PC-3 (cell line): Measurements from ENCODE around the gene HES3. TPM values are rescaled to one million over a fixed set of nuclear protein-coding genes. Genes with fewer than 3 reads are reported as not detected.

ENCODE experiments used
- ATAC-seq: fragments of 200-7000 bp; cut with Tn5 transposase; 2 replicates; pipeline ENCODE4 v1.9.1; 2020; ENCODE audit warnings: mild to moderate bottlenecking, moderate library complexity
- BruUV-seq: library from RNA; stranded (reverse); fragments of 400-500 nt; replicated peaks from 2 replicates; lab custom pipeline; 2021; lab: Mats Ljungman, UMichigan
- CTCF ChIA-PET: fragments of 300-600 bp; sonication (Branson Sonifier 250); formaldehyde crosslinking; loops from one replicate; lab custom pipeline; 2022; ENCODE audit warnings: antibody characterized with exemption; lab: Charles Lee
- POLR2A ChIA-PET: fragments of 300-600 bp; sonication (Branson Sonifier 250); formaldehyde crosslinking; loops from one replicate; lab custom pipeline; 2022; ENCODE audit warnings: antibody characterized with exemption; ENCODE audit not compliant: unreplicated experiment; lab: Charles Lee
- DNase-seq: peaks from one replicate; pipeline ENCODE4 v3.0.0-alpha.2; 2015
- H2AFZ ChIP-seq: fragments of 300-600 bp; sonication (generic); 2 replicates; pipeline ENCODE4 v1.6.0; 2016; ENCODE audit warnings: antibody characterized with exemption, low read length
- H3F3A ChIP-seq: fragments of 300-600 bp; sonication (generic); one replicate; pipeline ENCODE4 v1.6.0; 2017; ENCODE audit warnings: antibody characterized with exemption, low read length, control low read depth, mild to moderate bottlenecking; ENCODE audit not compliant: unreplicated experiment
- H3K27ac ChIP-seq: fragments of 300-600 bp; sonication (generic); 2 replicates; pipeline ENCODE4 v1.5.1; 2016; ENCODE audit warnings: mild to moderate bottlenecking, low read length
- H3K27me3 ChIP-seq: fragments of 300-600 bp; sonication (generic); 2 replicates; pipeline ENCODE4 v1.6.1; 2016; ENCODE audit warnings: low read length, mixed read lengths
- H3K36me3 ChIP-seq: fragments of 300-600 bp; sonication (generic); 2 replicates; pipeline ENCODE4 v1.6.1; 2016; ENCODE audit warnings: low read depth, mixed run types, low read length, mixed read lengths
- H3K4me1 ChIP-seq: fragments of 300-600 bp; sonication (generic); 2 replicates; pipeline ENCODE4 v1.5.1; 2016; ENCODE audit warnings: low read length; ENCODE audit not compliant: insufficient read depth
- H3K4me2 ChIP-seq: fragments of 300-600 bp; sonication (generic); 2 replicates; pipeline ENCODE4 v1.6.0; 2016; ENCODE audit warnings: low read length
- H3K4me3 ChIP-seq: fragments of 300-600 bp; sonication (generic); 2 replicates; pipeline ENCODE4 v1.5.1; 2016; ENCODE audit warnings: mild to moderate bottlenecking, low read length, mixed read lengths
- H3K79me2 ChIP-seq: fragments of 300-600 bp; sonication (generic); 2 replicates; pipeline ENCODE4 v1.6.1; 2017; ENCODE audit warnings: low read length, mixed read lengths
- H3K9ac ChIP-seq: fragments of 300-600 bp; sonication (generic); 2 replicates; pipeline ENCODE4 v1.6.0; 2016; ENCODE audit warnings: mild to moderate bottlenecking, low read length
- H3K9me2 ChIP-seq: fragments of 300-600 bp; sonication (generic); replicated peaks from 2 replicates; pipeline ENCODE4 v1.6.1; 2016; ENCODE audit warnings: mixed run types, low read length, mixed read lengths
- H3K9me3 ChIP-seq: fragments of 300-600 bp; sonication (generic); 2 replicates; pipeline ENCODE4 v1.6.1; 2016; ENCODE audit warnings: low read length, mixed read lengths
- H4K20me1 ChIP-seq: fragments of 300-600 bp; sonication (generic); 2 replicates; pipeline ENCODE4 v1.6.1; 2016; ENCODE audit warnings: low read length, mixed read lengths
- EZH2 ChIP-seq: fragments of 300-600 bp; sonication (generic); IDR thresholded peaks from one replicate; pipeline ENCODE4 v1.6.1; 2017; ENCODE audit warnings: antibody characterized with exemption, mild to moderate bottlenecking, low read length; ENCODE audit not compliant: unreplicated experiment
- EZH2phosphoT487 ChIP-seq: fragments of 300-600 bp; sonication (generic); IDR thresholded peaks from 2 replicates; pipeline ENCODE4 v1.6.1; 2018; ENCODE audit warnings: mild to moderate bottlenecking, antibody characterized with exemption, low read length, borderline replicate concordance
- intact Hi-C: fragments of 100-400 bp; cut with micrococcal nuclease; formaldehyde crosslinking; loops from 2 replicates; pipeline ENCODE4 v1.9.0; 2023
- total RNA-seq: library from RNA; depleted of rRNA; stranded (reverse); fragments of >200 nt; gene quantifications from 2 replicates; pipeline ENCODE4 v1.2.3, GENCODE V29; 2014
- TF ChIP-seq, protein P1 (sequence below): fragments of 300-600 bp; sonication (generic); conservative IDR thresholded peaks from 2 replicates; pipeline ENCODE4 v1.5.1; 2017; ENCODE audit warnings: antibody characterized with exemption, low read depth, mild to moderate bottlenecking, low read length

The HES3 gene
- total RNA-seq, 1 experiment from 2014 or later: not detected

DNA sequence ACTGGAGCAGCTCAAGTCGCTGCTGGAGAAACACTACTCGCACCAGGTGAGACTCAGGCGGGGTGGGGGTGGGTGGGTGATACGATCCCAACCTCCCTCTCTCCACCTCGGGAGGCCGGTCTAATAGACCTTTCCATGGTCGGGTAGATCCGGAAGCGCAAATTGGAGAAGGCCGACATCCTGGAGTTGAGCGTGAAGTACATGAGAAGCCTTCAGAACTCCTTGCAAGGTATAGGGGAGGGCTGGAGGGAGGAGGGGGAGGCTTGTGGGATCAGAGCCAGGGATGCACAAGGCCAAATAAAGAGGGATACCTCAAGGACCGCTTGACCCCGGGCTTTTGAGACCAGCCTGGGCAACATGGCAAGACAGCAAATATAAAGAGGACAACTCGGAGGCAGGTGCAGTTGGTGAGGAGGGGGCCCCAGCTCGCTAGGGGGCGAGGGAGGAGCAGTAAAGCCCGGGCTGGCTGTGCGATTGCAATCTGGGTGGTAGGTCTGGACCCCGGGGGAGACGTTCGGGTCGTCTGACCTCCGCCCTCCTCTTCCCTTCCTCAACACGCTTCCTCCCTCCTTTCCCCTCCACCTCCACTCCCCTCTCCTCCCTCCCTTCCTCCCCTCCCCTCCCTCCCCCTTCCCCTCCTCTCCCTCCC, 546 bp downstream of the HES3 start:
- POLR2A ChIA-PET: no interaction called here
- CTCF ChIA-PET: interaction anchor here (0.5 to 3.6 kb wide), 17 partner anchors 9 to 192 kb away, joined by 3 to 42 read pairs (median 5); partner anchors contain the start of genes ACOT7, ICMT and RNF207
- H3K9me3 ChIP-seq: no peaks in the 10 kb centered on the region
- H2AFZ ChIP-seq: no peak overlapping the region
- H3K4me2 ChIP-seq: no peak overlapping the region
- H3K27me3 ChIP-seq: peaks cover 23% of the 10 kb centered on the region
- TF ChIP-seq, protein P1, sequence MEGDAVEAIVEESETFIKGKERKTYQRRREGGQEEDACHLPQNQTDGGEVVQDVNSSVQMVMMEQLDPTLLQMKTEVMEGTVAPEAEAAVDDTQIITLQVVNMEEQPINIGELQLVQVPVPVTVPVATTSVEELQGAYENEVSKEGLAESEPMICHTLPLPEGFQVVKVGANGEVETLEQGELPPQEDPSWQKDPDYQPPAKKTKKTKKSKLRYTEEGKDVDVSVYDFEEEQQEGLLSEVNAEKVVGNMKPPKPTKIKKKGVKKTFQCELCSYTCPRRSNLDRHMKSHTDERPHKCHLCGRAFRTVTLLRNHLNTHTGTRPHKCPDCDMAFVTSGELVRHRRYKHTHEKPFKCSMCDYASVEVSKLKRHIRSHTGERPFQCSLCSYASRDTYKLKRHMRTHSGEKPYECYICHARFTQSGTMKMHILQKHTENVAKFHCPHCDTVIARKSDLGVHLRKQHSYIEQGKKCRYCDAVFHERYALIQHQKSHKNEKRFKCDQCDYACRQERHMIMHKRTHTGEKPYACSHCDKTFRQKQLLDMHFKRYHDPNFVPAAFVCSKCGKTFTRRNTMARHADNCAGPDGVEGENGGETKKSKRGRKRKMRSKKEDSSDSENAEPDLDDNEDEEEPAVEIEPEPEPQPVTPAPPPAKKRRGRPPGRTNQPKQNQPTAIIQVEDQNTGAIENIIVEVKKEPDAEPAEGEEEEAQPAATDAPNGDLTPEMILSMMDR: no peak
- TF ChIP-seq EZH2 (no peak), EZH2phosphoT487 (no peak)
- no peaks in the 10 kb centered on the region for H4K20me1 ChIP-seq
- intact Hi-C loops: loop anchor here (1.0 to 5.0 kb wide), 3 partner anchors 37 to 192 kb away; partner anchors contain the start of gene RNF207
- H3K27ac ChIP-seq: no peak overlapping the region
- H3K4me1 ChIP-seq: peaks cover 21% of the 10 kb centered on the region
- ATAC-seq (no peak), DNase-seq (no peak)
- no peak overlapping the region for H3K9ac ChIP-seq
- H3F3A ChIP-seq: no peaks in the 10 kb centered on the region
- H3K79me2 ChIP-seq: no peaks in the 10 kb centered on the region
- H3K4me3 ChIP-seq: no peak overlapping the region
- no peaks in the 10 kb centered on the region for H3K36me3 ChIP-seq
- no peaks in the 10 kb centered on the region for H3K9me2 ChIP-seq
- BruUV-seq: no TSS peak

DNA sequence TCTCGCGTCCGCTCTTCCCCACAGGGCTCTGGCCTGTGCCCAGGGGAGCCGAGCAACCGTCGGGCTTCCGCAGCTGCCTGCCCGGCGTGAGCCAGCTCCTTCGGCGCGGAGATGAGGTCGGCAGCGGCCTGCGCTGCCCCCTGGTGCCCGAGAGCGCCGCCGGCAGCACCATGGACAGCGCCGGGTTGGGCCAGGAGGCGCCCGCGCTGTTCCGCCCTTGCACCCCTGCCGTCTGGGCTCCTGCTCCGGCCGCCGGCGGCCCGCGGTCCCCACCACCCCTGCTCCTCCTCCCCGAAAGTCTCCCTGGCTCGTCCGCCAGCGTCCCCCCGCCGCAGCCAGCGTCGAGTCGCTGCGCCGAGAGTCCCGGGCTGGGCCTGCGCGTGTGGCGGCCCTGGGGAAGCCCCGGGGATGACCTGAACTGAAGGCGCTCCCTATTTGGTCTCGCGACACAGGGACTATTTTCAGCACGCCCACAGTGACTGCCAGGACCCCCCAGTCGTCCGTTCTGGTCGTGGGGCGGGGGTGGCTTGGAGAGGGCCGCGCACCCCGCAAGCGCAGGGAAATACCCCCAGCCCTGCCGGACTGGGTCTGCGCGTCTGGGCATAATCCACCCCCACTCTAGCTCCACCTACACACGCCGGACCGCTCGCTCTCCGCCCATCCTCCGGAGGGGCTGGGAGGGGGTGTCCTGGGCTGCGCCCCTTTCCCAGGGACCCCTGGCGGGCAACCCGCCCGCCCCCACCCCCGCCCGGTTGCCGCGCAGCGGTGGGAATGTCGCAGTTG, 1.3 kb downstream of the HES3 start:
- H4K20me1 ChIP-seq: no peaks in the 10 kb centered on the region
- H3K4me3 ChIP-seq: peak overlapping the region; percentile 68
- H3K79me2 ChIP-seq: no peaks in the 10 kb centered on the region
- ATAC-seq (peak; percentile 48), DNase-seq (peak; percentile 96)
- no peaks in the 10 kb centered on the region for H3K9me3 ChIP-seq
- no TSS peak for BruUV-seq
- intact Hi-C loops: loop anchor here (1.0 to 5.0 kb wide), 3 partner anchors 38 to 193 kb away; partner anchors contain the start of gene RNF207
- no peaks in the 10 kb centered on the region for H3K36me3 ChIP-seq
- peak overlapping the region; percentile 79 for H3K4me2 ChIP-seq
- POLR2A ChIA-PET: no interaction called here
- peaks cover 21% of the 10 kb centered on the region for H3K4me1 ChIP-seq
- no peak overlapping the region for H3K9ac ChIP-seq
- peaks cover 23% of the 10 kb centered on the region for H3K27me3 ChIP-seq
- peak overlapping the region; percentile 14; the same call in 1 of the 2 replicates for H2AFZ ChIP-seq
- no peaks in the 10 kb centered on the region for H3K9me2 ChIP-seq
- TF ChIP-seq EZH2phosphoT487: no peak
- TF ChIP-seq, protein P1: peak; percentile 94
- CTCF ChIA-PET: interaction anchor here (0.5 to 3.6 kb wide), 23 partner anchors 9 to 192 kb away, joined by 3 to 42 read pairs (median 5); partner anchors contain the start of genes ACOT7, ICMT and RNF207
- H3F3A ChIP-seq: no peaks in the 10 kb centered on the region
- H3K27ac ChIP-seq: no peak overlapping the region
